ENCODE measurements around the gene ATP5PO. TPM values are rescaled to one million over a fixed set of nuclear protein-coding genes. Genes with fewer than 3 reads are reported as not detected.

ATP5PO gene
- total RNA-seq, 6 experiments from 2014 or later: 87.3 to 191 (median 98.7) TPM

GRCh38 chr21:33875026-33875695 lies 40.4 kb downstream of the ATP5PO start:
- H3K27ac ChIP-seq: no peak overlapping the region
- H3K27me3 ChIP-seq: no peaks in the 10 kb centered on the region
- intact Hi-C loops (cut with DNase I): no loop called here
- DNase-seq (no peak), ATAC-seq (no peak)
- H3K4me1 ChIP-seq: no peaks in the 10 kb centered on the region
- no peaks in the 10 kb centered on the region for H3K9me3 ChIP-seq
- WGBS (ENCODE audit: insufficient coverage, low coverage, low lambda C conversion rate, missing lambda C conversion rate): 60% methylated on average over 2 of the region's 20 CpGs
- no peak overlapping the region for H3K4me3 ChIP-seq
- TF ChIP-seq CTCF (IDR thresholded peaks at IDR 0.05) (no peak), POLR2A (IDR thresholded peaks at IDR 0.05) (no peak)
- H3K36me3 ChIP-seq: no peaks in the 10 kb centered on the region

- no peak for ATAC-seq
- intact Hi-C loops (cut with DNase I): no loop called here
- TF ChIP-seq POLR2A (IDR thresholded peaks at IDR 0.05) (no peak), CTCF (IDR thresholded peaks at IDR 0.05) (no peak)
Observed at GRCh38 chr21:33874161-33874560, 41.4 kb downstream of the ATP5PO start.

GRCh38 chr21:33872881-33873515 lies 42.6 kb downstream of the ATP5PO start:
- TF ChIP-seq CTCF (IDR thresholded peaks at IDR 0.05): no peak
- no peak for TF ChIP-seq POLR2A (IDR thresholded peaks at IDR 0.05)
- Histone ChIP-seq H3K27ac (no peak overlapping the region), H3K4me3 (no peak overlapping the region), H3K27me3 (no peaks in the 10 kb centered on the region), H3K9me3 (no peaks in the 10 kb centered on the region), H3K4me1 (no peaks in the 10 kb centered on the region), H3K36me3 (no peaks in the 10 kb centered on the region)
- intact Hi-C loops (cut with DNase I): no loop called here
- WGBS (ENCODE audit: insufficient coverage, low coverage, low lambda C conversion rate, missing lambda C conversion rate): 94% methylated on average over 2 of the region's 4 CpGs
- DNase-seq (no peak), ATAC-seq (no peak)

More at GRCh38 chr21:33874161-33874560, 41.4 kb downstream of the ATP5PO start:
- no peak overlapping the region for H3K4me3 ChIP-seq
- no CpG with 5 or more reads among the region's 7 CpGs for WGBS (ENCODE audit: insufficient coverage, low coverage, low lambda C conversion rate, missing lambda C conversion rate)
- H3K27me3 ChIP-seq: no peaks in the 10 kb centered on the region
- no peaks in the 10 kb centered on the region for H3K4me1 ChIP-seq
- no peak for DNase-seq
- no peaks in the 10 kb centered on the region for H3K9me3 ChIP-seq
- no peaks in the 10 kb centered on the region for H3K36me3 ChIP-seq
- H3K27ac ChIP-seq: no peak overlapping the region

- H3K27ac ChIP-seq: no peak overlapping the region
- H3K9me3 ChIP-seq: no peaks in the 10 kb centered on the region
- H3K4me1 ChIP-seq: no peaks in the 10 kb centered on the region
- no peaks in the 10 kb centered on the region for H3K27me3 ChIP-seq
- no peak overlapping the region for H3K4me3 ChIP-seq
- ATAC-seq (no peak), DNase-seq (no peak)
- H3K36me3 ChIP-seq: no peaks in the 10 kb centered on the region
- TF ChIP-seq CTCF (IDR thresholded peaks at IDR 0.05) (no peak), POLR2A (IDR thresholded peaks at IDR 0.05) (no peak)
- WGBS (ENCODE audit: insufficient coverage, low coverage, low lambda C conversion rate, missing lambda C conversion rate): 86% methylated on average over 5 of the region's 5 CpGs
- intact Hi-C loops (cut with DNase I): no loop called here
Observed at GRCh38 chr21:33871171-33871570, 44.4 kb downstream of the ATP5PO start.
